T-helper 2 cell treated with Interferon-gamma antibody and Interleukin-4, amounts not matched to agents 5 μg/mL and 100 μg/mL, for 36 hours (primary cell): ENCODE results near the gene FCGR2B.
"Not testable (repeated sequence)": the region's sequence is repeated elsewhere in the genome, so short reads cannot be mapped to it uniquely, and the experiment has no call there.

Experiments used
- DNase-seq: peaks from one replicate; pipeline ENCODE4 v3.0.0; 2021; ENCODE audit warnings: low spot score
- H3K27ac Mint-ChIP-seq: one replicate; pipeline ENCODE4 v1.8.0; 2021; ENCODE audit warnings: mild to moderate bottlenecking, mixed read lengths
- H3K27me3 Mint-ChIP-seq: one replicate; pipeline ENCODE4 v1.8.0; 2021; ENCODE audit warnings: low read depth, mixed read lengths
- H3K36me3 Mint-ChIP-seq: one replicate; pipeline ENCODE4 v1.8.0; 2021; ENCODE audit warnings: low read depth, mixed read lengths
- H3K4me1 Mint-ChIP-seq: one replicate; pipeline ENCODE4 v1.8.0; 2021; ENCODE audit warnings: low read depth, mixed read lengths
- H3K4me3 Mint-ChIP-seq: one replicate; pipeline ENCODE4 v1.8.0; 2022; ENCODE audit warnings: mild to moderate bottlenecking, moderate library complexity, mixed read lengths
- H3K9me3 Mint-ChIP-seq: one replicate; pipeline ENCODE4 v1.8.0; 2021; ENCODE audit warnings: mixed read lengths

Gene FCGR2B

GRCh38 chr1:161636976-161637375, 26.0 kb upstream of the FCGR2B start:
- DNase-seq, H3K27me3 Mint-ChIP-seq, H3K9me3 Mint-ChIP-seq, H3K36me3 Mint-ChIP-seq: not testable (repeated sequence)
- Mint-ChIP-seq H3K27ac (peak overlapping the region; percentile 72), H3K4me3 (peak overlapping the region; percentile 14), H3K4me1 (peaks cover 14% of the 10 kb centered on the region)

GRCh38 chr1:161638251-161638993, 24.5 kb upstream of the FCGR2B start:
- H3K27me3 Mint-ChIP-seq, H3K9me3 Mint-ChIP-seq, DNase-seq, H3K27ac Mint-ChIP-seq, H3K36me3 Mint-ChIP-seq, H3K4me3 Mint-ChIP-seq: not testable (repeated sequence)
- peaks cover 22% of the 10 kb centered on the region for H3K4me1 Mint-ChIP-seq

DNA sequence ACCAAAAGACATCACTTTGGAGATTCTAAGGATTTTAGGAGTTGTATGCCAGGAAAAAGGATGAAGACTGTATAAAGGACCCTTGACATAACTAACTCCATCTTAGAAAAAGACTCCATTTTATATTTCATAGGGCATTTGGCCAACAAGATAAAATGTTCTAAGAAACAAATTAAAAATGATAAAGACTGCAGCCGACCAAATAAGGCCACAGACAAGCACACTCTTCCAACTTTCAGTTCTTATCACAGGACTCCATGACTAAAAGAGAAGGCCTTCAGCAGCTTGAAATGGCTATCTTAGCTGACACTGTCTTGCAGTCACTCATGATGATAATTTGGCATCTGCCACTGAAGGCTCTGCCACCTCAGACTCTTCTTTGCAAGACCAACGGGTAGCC, 23.7 kb upstream of the FCGR2B start:
- not testable (repeated sequence) for H3K36me3 Mint-ChIP-seq, H3K27me3 Mint-ChIP-seq, H3K9me3 Mint-ChIP-seq, H3K4me3 Mint-ChIP-seq, DNase-seq, H3K27ac Mint-ChIP-seq
- H3K4me1 Mint-ChIP-seq, result peaks cover 23% of the 10 kb centered on the region

DNA sequence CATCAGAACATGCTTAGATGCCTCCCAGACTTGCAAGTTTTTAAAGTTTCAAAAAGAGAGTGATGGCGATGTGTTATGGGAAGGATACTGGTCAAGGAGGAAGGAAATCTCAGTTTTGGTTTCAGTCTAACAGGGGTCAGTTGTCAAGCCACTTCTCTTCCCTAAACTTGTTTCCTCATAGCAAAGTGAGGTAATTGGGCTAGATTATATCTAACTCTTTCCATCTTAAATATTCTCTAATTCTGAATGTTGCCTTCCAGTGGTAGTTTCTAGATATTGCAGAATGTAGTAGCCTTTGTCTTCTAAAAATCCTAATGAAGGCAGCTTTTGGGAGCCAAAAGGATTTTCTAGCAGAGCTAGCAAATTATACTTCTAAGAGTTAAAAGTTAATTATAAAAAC, 20.2 kb upstream of the FCGR2B start:
- H3K9me3 Mint-ChIP-seq, DNase-seq, H3K4me3 Mint-ChIP-seq, H3K27ac Mint-ChIP-seq, H3K36me3 Mint-ChIP-seq: not testable (repeated sequence)
- peaks cover 13% of the 10 kb centered on the region for H3K4me1 Mint-ChIP-seq
- peaks cover 15% of the 10 kb centered on the region for H3K27me3 Mint-ChIP-seq

GRCh38 chr1:161643481-161644208, 19.3 kb upstream of the FCGR2B start:
- H3K27me3 Mint-ChIP-seq, result peaks cover 19% of the 10 kb centered on the region
- peaks cover 14% of the 10 kb centered on the region for H3K4me1 Mint-ChIP-seq
- not testable (repeated sequence) for H3K27ac Mint-ChIP-seq, DNase-seq, H3K36me3 Mint-ChIP-seq, H3K4me3 Mint-ChIP-seq, H3K9me3 Mint-ChIP-seq

- H3K9me3 Mint-ChIP-seq, H3K4me3 Mint-ChIP-seq, H3K27ac Mint-ChIP-seq, DNase-seq, H3K36me3 Mint-ChIP-seq: not testable (repeated sequence)
- Mint-ChIP-seq H3K4me1 (peaks cover 14% of the 10 kb centered on the region), H3K27me3 (peaks cover 25% of the 10 kb centered on the region)
Observed at GRCh38 chr1:161644855-161645254, 18.1 kb upstream of the FCGR2B start.

- not testable (repeated sequence) for H3K4me3 Mint-ChIP-seq, H3K27ac Mint-ChIP-seq, DNase-seq, H3K9me3 Mint-ChIP-seq, H3K4me1 Mint-ChIP-seq, H3K36me3 Mint-ChIP-seq
- peaks cover 33% of the 10 kb centered on the region for H3K27me3 Mint-ChIP-seq
Observed at GRCh38 chr1:161647507-161648360, 15.2 kb upstream of the FCGR2B start.

GRCh38 chr1:161653541-161653940, 9.4 kb upstream of the FCGR2B start:
- not testable (repeated sequence) for H3K4me3 Mint-ChIP-seq, H3K9me3 Mint-ChIP-seq, H3K4me1 Mint-ChIP-seq, DNase-seq, H3K36me3 Mint-ChIP-seq, H3K27ac Mint-ChIP-seq
- peaks cover 18% of the 10 kb centered on the region for H3K27me3 Mint-ChIP-seq

DNA sequence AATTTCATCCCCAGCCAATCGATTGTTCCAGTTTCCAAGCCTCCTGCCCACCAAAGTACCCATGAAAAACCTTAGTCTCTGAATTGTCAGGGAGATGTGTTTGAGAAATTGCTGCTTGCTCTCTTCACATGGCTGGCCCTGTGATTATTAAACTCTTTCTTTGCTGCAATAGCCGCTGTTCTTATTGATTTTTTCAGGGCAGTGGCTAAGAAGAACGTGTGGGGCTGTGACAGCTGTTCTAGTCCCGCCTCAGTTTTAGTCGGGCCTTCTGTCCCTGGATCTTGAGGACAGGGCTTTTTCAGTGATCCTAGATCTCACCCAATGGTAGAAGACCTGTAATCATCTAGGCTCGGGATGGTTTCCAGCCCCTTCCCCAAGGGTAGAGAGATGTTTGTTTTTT, 9.0 kb upstream of the FCGR2B start:
- H3K27me3 Mint-ChIP-seq, result peaks cover 16% of the 10 kb centered on the region
- not testable (repeated sequence) for DNase-seq, H3K9me3 Mint-ChIP-seq, H3K27ac Mint-ChIP-seq, H3K36me3 Mint-ChIP-seq, H3K4me3 Mint-ChIP-seq, H3K4me1 Mint-ChIP-seq

DNA sequence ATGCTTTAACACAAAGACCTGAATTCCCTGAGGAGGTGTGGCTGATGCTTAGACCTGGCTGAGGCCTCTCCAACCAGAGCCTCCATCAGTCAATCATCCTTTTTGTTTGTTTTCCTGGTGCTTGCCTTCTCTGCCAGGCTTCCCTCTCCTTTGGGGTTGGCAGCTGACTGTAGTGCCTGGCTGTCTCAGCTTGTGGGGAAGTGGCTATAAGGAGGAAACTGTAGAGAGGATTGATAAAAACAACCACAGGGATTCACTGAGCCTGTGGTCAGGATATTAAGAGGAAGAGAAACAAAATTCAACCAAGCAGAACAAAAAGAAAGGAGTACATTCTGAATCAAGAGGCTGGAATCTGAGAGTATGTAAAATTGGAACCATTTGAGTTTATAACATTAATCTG, 4.4 kb upstream of the FCGR2B start:
- not testable (repeated sequence) for H3K27me3 Mint-ChIP-seq, H3K4me1 Mint-ChIP-seq, H3K27ac Mint-ChIP-seq, H3K9me3 Mint-ChIP-seq, H3K36me3 Mint-ChIP-seq, DNase-seq, H3K4me3 Mint-ChIP-seq

DNA sequence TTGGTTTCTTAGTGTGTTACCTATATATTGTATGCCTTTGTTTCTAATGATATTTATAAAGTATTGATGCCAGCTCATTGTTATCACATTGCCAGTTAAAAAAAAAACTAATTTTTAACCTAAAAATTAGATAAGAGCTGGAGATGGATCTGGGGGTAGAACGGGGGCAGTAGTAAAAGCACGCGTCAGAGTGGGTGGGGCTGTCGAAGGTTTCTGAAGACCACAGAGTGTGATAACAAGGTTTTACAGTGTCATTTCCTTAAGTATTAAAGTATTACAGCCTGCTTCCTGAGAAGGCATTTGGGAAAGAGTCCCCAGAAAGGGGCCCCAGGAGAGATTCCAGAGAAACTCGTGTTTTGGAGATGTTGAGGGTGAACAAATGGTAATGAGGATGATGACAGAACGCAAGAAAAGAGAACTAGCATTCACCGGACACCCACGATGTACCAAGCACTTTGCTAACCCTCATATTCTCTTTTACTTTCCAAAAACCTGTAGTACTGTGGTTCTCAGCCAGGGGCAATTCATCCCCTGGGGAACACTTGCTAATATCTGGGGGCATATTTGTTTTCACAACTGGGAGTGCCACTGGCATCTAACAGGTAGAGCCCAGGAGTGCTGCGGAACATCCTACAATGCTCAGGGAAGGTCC, 1.2 kb upstream of the FCGR2B start:
- H3K9me3 Mint-ChIP-seq, H3K36me3 Mint-ChIP-seq, DNase-seq, H3K27ac Mint-ChIP-seq, H3K4me1 Mint-ChIP-seq, H3K4me3 Mint-ChIP-seq, H3K27me3 Mint-ChIP-seq: not testable (repeated sequence)

DNA sequence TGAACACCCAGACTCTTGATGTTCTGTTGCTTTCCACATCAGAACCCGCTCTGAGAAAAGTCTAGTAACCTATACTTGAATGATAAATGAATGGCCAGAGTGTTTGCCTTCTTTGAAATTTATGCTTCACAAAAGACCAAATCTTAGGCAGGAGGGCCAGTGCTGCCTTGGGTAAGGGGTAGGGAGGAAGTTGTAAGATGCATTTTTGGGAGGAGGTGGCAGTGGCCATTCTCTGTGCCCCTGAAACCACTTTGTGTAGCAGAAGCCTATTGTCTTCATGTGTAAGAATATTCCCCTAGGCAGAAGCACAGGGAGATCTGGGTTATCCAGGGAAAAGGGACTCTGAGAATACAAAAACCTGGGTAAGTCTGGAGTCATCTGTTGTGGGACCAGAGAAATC, 626 bp downstream of the FCGR2B start:
- not testable (repeated sequence) for H3K9me3 Mint-ChIP-seq, H3K4me3 Mint-ChIP-seq, DNase-seq

DNA sequence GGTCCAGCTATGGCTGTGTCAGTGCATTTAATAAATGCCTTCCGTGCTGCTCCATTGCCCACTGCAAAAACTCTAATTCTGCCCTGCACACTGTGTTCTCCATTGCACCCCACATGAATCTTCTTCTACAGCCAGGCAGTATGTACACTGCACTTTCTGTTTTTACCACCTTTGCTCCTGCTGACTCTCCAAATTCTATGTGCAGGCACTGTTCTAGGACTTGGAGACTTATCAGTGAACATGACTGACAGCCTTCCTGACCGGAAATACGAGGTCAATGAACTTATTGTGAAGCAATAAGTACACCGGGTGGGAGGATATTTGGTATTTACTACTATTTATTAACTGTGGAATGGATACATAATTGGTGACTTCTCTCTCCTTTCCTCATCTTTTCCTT, 1.7 kb downstream of the FCGR2B start:
- not testable (repeated sequence) for DNase-seq, H3K4me1 Mint-ChIP-seq, H3K4me3 Mint-ChIP-seq, H3K27ac Mint-ChIP-seq, H3K9me3 Mint-ChIP-seq, H3K36me3 Mint-ChIP-seq, H3K27me3 Mint-ChIP-seq

More for the DNA sequence above, 626 bp downstream of the FCGR2B start:
- not testable (repeated sequence) for H3K4me1 Mint-ChIP-seq, H3K36me3 Mint-ChIP-seq, H3K27me3 Mint-ChIP-seq, H3K27ac Mint-ChIP-seq
